ENCODE results near the gene MAGOH.

DNA sequence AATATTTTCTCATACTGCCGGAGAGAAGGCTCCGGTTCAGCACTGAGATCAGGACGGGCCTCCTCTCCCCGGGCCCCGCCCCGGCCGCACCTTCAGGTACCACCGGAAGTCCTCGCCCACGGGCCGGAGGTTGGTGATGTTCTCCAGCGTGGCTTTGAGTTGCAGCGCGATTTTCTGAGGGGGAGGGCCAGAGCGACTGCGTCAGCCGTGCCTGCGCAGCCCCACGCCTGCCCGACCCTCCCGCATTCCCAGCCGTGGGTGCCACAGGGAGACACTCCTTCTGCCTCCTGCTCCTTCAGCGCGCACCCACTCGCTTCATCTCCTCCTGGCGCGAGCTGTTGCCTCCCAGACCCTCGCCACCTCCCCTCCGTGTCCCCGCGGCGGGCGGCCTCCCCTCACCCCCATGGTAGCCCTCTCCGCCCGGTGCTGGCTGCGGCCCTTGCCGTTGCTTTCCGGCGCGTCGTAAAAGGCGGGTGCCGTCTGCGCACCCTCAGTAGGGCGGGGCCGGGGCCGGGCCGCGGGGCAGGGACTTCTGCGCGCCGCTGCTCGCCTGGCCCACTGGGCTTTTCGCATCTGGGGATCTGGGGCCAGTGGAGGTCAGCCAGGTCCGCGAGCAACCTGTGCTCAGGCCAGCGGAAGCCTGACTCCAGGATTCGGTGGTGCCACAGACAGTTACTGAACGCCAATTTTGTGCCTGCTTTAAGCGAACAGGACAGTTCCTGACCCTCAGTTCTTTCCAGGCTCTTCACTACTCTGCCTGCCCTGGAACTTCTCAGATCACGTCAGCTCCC lies 18.0 kb downstream of the MAGOH start, which contains the start of gene CZIB:
- TF ChIP-seq POLR2A (IDR thresholded peaks at IDR 0.05) (peak in 1 of 2 donors; percentile 92), CTCF (IDR thresholded peaks at IDR 0.05) (no peak)
